Choroid plexus epithelial cell (primary cell): ENCODE measurements around the gene SMIM14.
"Not testable (repeated sequence)": the region's sequence is repeated elsewhere in the genome, so short reads cannot be mapped to it uniquely, and the experiment has no call there.

ENCODE experiments used
- DNase-seq: peaks from one replicate; pipeline ENCODE4 v3.0.0-alpha.2; 2010; ENCODE audit warnings: low read depth
- H3K4me3 ChIP-seq: 2 replicates; pipeline ENCODE4 v1.5.1; 2011; ENCODE audit warnings: low read depth, mild to moderate bottlenecking, control low read depth, low read length, moderate library complexity
- TF ChIP-seq, protein P1 (sequence below): conservative IDR thresholded peaks from 2 replicates; pipeline ENCODE4 v1.5.1; 2011; ENCODE audit warnings: low read depth, mild to moderate bottlenecking, control low read depth, inconsistent platforms, low read length, moderate library complexity

Gene SMIM14

DNA sequence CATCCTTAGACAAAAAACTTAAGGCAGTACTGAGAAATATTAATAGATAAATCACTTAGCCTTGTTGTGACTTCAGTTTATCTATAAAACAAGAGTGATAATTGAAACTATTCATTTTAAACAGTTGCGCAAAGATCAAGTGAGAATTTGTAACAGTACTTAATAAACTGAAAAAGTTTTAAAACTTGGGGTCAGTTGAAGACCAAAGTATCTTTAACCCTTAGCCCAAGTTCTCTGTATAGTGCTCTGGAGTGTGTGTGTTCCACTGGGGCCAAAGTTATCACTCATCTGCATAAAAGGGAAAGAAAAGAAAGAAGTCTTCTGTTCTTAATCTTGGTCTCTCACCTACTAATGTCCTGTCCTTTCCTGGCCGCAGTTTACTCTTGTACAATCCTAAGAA, 11.3 kb downstream of the SMIM14 start:
- TF ChIP-seq, protein P1, sequence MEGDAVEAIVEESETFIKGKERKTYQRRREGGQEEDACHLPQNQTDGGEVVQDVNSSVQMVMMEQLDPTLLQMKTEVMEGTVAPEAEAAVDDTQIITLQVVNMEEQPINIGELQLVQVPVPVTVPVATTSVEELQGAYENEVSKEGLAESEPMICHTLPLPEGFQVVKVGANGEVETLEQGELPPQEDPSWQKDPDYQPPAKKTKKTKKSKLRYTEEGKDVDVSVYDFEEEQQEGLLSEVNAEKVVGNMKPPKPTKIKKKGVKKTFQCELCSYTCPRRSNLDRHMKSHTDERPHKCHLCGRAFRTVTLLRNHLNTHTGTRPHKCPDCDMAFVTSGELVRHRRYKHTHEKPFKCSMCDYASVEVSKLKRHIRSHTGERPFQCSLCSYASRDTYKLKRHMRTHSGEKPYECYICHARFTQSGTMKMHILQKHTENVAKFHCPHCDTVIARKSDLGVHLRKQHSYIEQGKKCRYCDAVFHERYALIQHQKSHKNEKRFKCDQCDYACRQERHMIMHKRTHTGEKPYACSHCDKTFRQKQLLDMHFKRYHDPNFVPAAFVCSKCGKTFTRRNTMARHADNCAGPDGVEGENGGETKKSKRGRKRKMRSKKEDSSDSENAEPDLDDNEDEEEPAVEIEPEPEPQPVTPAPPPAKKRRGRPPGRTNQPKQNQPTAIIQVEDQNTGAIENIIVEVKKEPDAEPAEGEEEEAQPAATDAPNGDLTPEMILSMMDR = no peak
- no peak overlapping the region for H3K4me3 ChIP-seq
- no peak for DNase-seq

DNA sequence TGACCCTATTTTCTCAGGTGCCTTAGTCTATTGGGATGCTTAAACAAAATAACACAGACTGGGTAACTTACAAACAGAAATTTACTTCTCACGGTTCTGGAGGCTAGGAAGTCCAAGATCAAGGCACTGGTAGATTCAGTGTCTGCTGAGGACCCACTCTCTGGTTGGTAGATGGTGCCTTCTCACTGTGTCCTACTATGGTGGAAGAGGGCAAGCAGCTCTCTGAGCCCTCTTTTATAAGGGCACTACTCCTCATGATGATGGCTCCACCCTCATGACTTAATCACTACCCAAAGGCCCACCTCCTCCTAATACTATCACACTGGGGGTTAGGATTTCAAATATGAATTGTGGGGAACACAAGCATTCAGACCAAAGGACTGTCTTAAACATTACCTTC, 11.8 kb downstream of the SMIM14 start:
- TF ChIP-seq, protein P1 = no peak
- DNase-seq = no peak
- no peak overlapping the region for H3K4me3 ChIP-seq

DNA sequence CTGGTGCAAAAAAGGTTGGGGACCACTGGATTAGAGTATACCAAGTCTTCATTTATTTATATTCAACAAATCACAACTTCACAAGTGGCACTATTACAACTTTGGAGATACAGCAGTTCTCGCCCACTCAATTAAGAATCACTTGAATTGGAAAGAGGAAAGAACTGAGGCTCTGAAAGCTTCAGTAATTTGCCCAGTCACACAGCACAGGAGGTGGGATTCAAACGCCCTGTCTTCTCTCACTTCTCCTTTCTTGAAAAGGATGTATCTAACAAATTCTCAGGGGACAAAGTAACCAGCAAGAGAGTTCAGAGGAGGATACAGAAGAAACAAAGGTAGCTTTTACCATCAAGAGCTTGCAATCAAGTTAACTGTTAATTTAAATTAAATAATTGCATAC, 12.4 kb downstream of the SMIM14 start:
- no peak overlapping the region for H3K4me3 ChIP-seq
- TF ChIP-seq, protein P1 = no peak
- no peak for DNase-seq

DNA sequence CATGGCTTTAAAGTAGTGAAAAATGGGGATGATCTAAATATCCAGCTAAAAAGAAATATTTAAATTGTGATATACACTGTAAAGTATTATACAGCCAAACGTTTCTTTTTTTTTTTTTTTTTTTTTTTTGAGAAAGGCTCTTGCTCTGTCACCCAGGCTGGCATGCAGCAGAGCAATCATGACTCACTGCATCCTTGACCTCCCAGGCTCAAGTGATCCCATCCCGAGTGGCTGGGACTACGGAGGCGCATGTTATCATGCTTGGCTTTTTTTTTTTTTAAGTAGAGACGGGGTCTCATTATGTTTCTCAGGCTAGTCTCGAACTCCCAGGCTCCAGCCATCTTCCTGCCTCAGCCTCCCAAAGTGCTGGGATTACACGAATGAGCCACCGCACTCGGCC, 17.1 kb downstream of the SMIM14 start:
- DNase-seq = peak; percentile 76
- no peak overlapping the region for H3K4me3 ChIP-seq
- TF ChIP-seq, protein P1 = no peak

DNA sequence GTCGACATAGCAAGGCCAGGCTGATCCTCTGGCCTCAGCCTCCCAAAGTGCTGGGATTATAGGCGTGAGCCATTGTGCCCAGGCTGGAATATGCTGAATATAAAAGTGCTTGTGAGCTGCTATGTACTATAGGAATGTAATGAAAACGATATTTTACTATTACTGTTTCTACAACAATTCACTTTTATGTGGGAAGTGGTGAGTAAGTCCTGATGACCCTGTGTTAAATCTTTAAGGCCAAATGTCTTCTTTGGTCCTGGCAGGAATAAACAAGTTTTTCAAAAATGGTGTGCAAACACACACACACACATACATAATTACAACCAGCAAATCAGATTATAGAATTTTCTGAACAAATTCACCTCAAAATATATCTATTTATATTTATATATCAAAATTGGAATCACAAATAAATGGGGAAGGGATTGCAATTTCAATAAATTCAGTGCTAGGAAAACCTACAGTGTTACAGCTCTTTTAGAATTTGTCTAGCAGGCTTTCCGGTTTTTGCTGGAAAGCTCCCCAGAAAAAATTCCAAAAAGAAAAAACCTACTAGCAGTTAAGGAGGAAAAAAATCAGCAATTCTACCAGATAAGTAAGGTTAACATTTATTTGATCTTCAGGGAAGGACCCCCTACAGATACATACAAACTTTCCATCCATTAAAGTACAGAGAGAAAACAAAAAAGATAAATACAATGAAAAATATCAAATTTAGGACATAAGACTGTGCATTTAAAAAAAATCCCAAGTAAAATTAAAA, 17.9 kb downstream of the SMIM14 start:
- TF ChIP-seq, protein P1 = no peak
- DNase-seq = peak; percentile 28
- H3K4me3 ChIP-seq = no peak overlapping the region

DNA sequence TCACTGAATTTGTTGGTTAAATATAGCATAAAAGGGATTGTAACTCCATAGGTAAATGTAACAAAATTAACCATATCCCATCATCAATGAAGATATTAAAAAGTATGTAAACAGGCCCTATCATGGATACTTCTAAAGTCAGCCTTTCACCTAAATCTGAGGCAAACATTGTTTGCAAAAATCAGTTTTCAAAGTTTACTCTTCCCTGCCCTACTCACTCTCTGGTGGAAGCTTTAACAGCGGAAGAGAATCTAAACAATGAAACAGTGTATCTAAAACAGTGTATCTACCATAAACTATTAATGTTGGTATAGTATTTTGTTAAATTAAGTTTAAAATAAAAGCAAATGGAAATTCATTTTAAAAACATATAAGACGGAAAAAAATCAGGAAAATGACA, 21.1 kb downstream of the SMIM14 start:
- TF ChIP-seq, protein P1 = no peak
- no peak for DNase-seq

DNA sequence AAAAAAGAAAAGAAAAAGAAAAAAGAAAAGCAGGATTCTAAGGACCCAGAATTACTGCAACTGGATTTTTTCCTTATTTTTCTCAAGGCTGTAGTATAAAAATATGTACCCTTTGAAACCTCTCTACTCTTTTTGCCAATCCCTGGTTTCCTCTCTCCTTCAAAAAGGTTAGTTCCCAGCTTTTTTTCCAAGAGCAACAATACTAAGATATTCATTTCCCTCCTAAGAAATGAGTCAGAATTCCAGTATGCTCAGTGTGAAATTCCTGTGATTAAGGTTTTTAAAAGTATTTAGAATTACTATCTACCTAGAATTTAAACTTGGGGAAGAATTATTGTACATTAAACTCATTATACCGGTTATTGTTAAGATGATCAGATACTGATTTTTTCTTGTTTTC, 22.0 kb downstream of the SMIM14 start:
- no peak overlapping the region for H3K4me3 ChIP-seq
- DNase-seq = no peak
- TF ChIP-seq, protein P1 = no peak

More for the DNA sequence above, 21.1 kb downstream of the SMIM14 start:
- no peak overlapping the region for H3K4me3 ChIP-seq

DNA sequence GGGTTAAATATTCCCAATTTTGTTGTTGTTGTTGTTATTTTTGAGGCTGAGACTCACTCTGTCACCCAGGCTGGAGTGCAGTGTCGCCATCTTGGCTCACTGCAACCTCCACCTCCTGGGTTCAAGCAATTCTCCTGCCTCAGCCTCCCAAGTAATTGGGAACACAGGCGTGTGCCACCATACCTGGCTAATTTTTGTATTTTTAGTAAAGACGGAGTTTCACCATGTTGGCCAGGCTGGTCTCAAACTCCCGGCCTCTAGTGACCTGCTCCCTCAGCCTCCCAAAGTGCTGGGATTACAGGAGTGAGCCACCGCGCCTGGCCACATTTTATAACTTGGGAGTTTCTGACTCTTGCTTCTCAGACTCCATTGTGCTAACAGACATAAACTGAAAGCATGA, 22.6 kb downstream of the SMIM14 start:
- not testable (repeated sequence) for DNase-seq

More for the DNA sequence above, 22.6 kb downstream of the SMIM14 start:
- not testable (repeated sequence) for H3K4me3 ChIP-seq
